Glomerular visceral epithelial cell (primary cell): Measurements from ENCODE around the gene YJU2.
"Not testable (repeated sequence)": the region's sequence is repeated elsewhere in the genome, so short reads cannot be mapped to it uniquely, and the experiment has no call there.

Experiments
- DNase-seq: peaks from one replicate; pipeline ENCODE4 v3.0.0-alpha.2; 2016; ENCODE audit errors: extremely low spot score

YJU2 gene

GRCh38 chr19:4228765-4229178, 18.1 kb upstream of the YJU2 start:
- DNase-seq, result no peak

GRCh38 chr19:4229179-4229931, 17.5 kb upstream of the YJU2 start, which contains the start of gene EBI3:
Gene EBI3, plus strand, starts transcription at chr19:4229523. Its CDS starts 28 bp downstream, at chr19:4229551.
- peak; percentile 90 for DNase-seq

DNA sequence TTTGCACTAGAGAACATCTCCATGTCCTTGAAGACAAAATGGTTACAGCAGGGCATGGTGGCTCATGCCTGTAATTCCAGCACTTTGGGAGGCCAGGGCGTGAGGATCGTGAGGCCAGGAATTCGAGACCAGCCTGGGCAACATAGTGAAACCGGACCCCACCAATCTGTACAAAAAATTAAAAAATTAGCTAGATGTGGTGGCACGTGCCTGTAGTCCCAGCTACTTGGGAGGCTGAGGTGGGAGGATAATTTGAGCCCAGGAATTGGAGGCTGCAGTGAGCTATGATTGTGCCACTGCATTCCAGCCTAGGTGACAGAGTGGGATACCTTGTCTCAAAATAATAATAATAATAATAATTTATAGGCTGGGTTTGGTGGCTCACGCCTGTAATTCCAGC, 16.6 kb upstream of the YJU2 start:
- not testable (repeated sequence) for DNase-seq

DNA sequence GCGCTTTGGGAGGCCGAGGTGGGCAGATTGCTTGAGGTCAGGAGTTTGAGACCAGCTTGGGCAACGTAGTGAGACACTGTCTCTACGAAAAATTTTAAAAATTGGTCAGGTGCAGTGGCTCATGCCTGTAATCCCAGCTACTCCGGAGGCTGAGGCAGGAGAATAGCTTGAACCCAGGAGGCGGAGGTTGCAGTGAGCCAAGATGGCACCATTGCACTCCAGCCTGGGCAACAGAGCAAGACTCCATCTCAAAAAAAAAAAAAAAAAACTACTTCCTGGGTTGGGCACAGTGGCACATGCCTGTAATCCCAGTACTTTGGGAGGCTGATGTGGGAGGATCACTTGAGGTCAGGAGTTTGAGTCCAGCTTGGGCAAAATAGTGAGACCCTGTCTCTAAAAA, 15.4 kb upstream of the YJU2 start:
- DNase-seq, result not testable (repeated sequence)

DNA sequence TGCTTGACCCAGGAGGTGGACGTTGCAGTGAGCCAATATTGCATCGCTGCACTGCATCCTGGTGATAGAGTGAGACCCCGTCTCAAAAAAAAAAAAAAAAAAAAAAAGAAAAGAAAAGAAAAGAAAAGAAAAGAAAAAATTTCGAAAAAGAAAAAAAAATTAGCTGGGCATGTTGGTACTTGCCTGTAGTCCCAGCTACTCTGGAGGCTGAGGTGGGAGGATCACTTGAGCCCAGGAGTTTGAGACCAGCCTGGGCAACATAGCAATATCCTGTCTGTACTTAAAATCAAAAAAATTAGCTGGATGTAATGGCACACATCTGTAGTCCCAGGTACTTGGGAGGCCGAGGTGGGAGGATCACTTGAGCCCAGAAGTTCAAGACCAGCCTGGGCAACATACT, 14.7 kb upstream of the YJU2 start:
- DNase-seq, result not testable (repeated sequence)

- DNase-seq, result no peak
Measured at GRCh38 chr19:4232614-4233281, 14.1 kb upstream of the YJU2 start.

- peak; percentile 39 for DNase-seq
Measured at GRCh38 chr19:4233282-4233853, 13.5 kb upstream of the YJU2 start.

- no peak for DNase-seq
Measured at GRCh38 chr19:4234142-4234861, 12.6 kb upstream of the YJU2 start.

DNA sequence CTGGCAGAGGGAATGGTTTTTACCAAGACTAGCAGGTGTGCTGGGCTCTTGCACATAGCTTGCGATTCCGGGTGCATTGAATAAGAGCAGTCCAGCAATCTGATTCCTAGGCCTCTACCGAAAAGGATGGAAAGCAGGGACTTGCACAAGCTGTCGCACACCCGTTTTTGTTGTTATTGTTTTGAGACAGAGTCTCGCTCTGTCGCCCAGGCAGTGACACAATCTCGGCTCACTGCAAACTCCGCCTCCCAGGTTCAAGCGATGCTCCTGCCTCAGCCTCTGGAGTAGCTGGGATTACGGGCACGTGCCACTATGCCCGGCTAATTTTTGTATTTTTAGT, 12.0 kb upstream of the YJU2 start:
- no peak for DNase-seq

- not testable (repeated sequence) for DNase-seq
Measured at GRCh38 chr19:4237510-4237909, 9.4 kb upstream of the YJU2 start.

DNA sequence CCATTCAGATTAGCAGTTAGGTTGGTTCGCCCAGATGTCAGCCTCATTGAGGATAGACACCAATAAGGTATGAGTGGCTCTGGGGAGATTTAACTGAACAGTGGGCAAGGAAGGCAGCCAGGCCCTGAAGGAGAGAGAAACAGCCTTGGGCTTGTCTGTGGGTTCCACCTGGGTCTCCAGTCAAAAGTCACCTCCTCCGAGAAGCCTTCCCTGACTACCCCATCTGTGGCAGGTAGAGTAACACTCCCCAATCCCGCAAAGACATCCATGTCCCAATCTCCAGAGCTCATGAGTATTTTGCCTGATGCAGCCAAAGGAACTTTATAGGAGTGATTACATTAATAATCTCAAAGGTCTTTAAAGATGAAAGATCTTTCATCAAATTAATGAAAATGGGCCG, 8.0 kb upstream of the YJU2 start:
- DNase-seq, result no peak

GRCh38 chr19:4241824-4242430, 5.0 kb upstream of the YJU2 start:
- no peak for DNase-seq

DNA sequence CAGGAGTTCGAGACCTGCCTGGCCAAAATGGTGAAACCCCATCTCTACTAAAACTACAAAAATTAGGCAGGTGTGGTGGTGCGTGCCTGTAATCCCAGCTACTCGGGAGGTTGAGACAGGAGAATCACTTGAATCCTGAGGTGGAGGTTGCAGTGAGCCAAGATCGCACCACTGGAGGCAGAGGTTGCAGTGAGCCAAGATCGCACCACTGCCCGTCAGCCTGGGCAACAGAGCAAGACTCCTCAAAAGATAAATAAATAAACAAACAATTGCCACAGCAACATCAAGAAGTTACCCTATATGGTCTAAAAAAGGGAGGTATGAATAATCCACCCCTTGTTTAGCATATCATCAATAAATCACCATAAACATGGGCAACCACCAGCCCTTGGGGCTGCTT, 942 bp upstream of the YJU2 start:
- DNase-seq, result not testable (repeated sequence)

GRCh38 chr19:4256563-4256962, 9.7 kb downstream of the YJU2 start:
- no peak for DNase-seq

GRCh38 chr19:4257025-4257424, 10.1 kb downstream of the YJU2 start:
- DNase-seq, result no peak

DNA sequence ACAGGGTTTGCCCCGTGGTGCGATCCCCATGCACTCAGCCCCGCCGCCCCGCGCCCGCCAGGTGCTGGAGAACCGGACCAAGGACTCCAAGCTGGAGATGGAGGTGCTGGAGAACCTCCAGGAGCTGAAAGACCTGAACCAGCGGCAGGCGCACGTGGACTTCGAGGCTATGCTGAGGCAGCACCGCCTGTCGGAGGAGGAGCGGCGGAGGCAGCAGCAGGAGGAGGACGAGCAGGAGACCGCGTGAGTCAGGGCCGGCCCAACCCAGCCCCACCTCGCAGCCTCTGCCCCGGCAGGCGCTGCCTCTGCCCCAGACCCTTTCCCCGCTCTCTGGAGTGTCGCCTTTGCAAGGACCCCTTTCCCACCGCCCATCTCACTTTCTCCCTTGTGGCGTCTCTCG, 11.3 kb downstream of the YJU2 start:
- DNase-seq, result no peak

- no peak for DNase-seq
Measured at GRCh38 chr19:4260613-4261191, 13.8 kb downstream of the YJU2 start.

GRCh38 chr19:4264812-4265211, 17.9 kb downstream of the YJU2 start:
- no peak for DNase-seq

DNA sequence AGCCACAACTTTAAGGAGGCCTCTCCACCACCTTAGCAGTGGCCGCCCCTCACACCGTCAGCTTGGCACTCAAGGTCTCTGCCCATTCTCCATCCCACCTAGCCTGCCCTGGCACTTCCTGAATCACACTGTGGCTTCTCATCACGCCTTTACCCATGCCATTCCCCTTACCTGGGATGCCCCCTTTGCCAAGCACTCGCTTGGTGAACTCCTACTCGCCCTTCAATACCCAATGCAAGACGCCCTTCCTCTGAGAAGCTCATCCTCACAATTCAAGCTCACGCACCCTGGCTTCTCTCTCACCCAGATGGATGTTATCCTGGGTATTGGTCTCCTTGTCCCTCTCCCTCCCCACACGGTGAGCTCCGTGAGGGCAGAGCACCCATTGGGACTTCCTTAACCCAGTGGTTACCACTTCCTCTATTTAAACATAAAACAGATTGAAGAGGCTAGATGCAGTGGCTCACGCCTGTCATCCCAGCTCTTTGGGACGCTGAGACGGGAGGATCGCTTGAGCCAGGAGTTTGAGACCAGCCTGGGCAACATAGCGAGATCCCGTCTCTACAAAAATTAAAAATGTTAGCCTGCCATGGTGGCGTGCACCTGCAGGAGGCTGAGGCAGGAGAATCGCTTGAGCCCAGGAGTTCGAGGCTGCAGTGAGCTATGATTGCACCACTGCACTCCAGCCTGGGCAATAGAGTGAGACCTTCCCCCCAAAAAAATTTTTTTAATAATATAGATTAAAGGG, 19.5 kb downstream of the YJU2 start:
- DNase-seq, result no peak

DNA sequence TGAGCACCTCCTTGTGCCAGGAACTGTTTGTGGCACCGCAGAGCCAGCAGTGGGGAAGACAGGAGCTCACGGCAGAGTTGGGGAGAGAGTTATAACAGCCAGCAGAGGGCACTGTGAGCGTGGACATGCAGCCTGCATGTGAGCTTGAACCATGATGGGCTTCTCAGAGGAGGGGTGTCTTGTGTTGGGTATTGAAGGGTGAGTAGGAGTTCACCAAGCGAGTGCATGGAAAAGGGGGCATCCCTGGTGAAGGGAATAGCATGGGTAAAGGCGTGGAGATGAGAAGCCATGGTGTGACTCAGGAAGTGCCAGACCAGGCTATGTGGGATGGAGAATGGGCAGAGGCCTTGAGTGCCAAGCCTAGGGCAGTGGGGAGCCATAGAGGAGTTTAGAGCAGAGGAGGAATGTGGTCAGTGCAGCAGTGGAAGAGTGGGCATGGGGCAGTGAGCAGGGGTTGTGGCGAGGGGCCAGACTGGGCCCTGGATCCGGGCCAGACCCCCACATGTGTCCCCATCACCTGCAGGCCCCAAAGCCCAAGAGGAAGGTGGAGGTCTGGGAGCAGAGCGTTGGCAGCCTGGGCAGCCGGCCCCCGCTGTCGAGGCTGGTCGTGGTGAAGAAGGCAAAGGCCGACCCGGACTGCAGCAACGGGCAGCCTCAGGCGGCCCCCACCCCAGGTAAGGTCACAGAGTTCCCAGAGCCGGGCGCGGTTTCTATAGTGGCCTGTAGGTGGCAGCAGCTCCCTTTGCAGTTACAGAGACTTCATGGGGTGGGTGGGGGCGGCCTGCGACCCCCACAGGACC, 20.4 kb downstream of the YJU2 start:
- DNase-seq, result peak; percentile 61
